NCI-H748 treated with DMSO at 0.1 percent for 48 hours (cell line): ENCODE data around the gene KDM5B.

ENCODE experiments used
- DNase-seq: peaks from one replicate; lab custom pipeline; 2025; lab: John Stamatoyannopoulos, UW

Gene KDM5B

DNA sequence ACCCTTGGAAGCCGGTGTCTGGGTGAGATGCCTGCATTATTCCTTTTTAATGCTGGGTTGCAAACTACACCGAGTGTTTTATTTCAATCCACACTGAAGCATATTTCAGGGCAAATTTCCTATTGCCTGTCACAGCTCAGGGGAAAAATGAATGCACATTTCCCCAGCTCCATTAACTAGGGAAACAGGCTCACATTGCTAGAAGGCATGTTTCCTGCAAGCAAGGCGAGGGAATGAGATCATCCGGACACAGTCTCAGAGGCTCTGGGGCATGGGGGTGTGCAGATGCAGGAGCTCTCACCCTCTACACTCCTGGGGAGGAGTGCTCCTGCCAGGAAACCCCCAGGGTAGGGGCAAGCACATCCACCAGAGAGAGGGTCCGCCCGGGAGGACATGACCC, 122.6 kb downstream of the KDM5B start:
- no peak for DNase-seq

DNA sequence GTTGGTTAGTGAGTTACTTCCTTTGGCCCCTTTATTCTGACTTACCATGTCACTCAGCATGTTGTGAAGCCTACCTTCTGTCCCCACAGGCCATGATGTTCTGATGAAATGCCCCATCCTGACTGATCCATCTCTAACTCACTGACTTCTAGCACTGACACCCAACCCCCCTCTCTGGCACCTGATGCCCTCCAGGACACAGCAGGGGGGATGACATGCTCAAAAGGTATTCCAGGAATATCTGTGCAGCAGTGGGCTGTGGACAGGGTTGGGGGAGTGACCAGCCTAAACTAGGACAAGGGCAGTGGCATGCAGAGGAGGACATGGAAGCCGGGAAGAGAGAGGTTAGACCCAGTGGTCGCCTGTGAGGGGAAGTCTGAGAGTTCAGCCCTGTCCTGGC, 123.5 kb downstream of the KDM5B start:
- DNase-seq = no peak

DNA sequence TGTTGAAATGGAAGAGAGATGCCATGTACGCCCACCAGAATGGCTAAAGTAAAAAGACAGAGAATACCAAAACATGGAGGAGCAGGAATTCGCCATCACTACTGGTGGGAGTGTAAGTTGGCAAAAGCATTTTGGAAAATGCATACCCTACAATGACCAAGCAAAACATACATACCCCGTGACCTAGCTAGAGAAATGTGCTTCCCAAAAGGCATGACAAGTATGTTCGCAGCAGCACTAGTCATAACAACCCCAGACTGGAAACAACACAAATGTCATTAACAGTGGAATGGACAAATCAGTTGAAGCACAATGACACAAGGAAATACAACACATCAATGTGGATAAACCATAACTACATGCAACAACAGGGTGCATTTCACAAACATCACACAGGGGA, 125.2 kb downstream of the KDM5B start:
- DNase-seq = no peak

DNA sequence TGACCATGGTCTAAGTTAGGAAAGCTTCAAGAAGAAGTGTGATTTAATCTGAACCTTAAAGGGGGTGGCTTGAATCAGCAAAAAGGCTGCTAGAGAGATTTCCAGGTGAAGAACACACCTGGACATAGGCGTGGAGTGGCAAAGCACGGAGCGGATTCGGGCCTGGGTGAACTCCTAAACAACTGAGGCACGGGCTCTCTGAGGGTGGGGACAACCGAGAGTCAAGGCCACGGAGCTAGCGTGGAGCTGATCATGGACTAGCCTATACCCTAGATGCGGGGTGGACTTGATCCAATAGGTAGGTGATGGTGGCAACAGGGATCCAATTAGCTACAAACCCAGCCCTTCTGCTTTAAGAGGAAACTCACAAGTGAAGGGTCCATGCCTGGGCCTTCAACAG, 125.7 kb downstream of the KDM5B start:
- no peak for DNase-seq

DNA sequence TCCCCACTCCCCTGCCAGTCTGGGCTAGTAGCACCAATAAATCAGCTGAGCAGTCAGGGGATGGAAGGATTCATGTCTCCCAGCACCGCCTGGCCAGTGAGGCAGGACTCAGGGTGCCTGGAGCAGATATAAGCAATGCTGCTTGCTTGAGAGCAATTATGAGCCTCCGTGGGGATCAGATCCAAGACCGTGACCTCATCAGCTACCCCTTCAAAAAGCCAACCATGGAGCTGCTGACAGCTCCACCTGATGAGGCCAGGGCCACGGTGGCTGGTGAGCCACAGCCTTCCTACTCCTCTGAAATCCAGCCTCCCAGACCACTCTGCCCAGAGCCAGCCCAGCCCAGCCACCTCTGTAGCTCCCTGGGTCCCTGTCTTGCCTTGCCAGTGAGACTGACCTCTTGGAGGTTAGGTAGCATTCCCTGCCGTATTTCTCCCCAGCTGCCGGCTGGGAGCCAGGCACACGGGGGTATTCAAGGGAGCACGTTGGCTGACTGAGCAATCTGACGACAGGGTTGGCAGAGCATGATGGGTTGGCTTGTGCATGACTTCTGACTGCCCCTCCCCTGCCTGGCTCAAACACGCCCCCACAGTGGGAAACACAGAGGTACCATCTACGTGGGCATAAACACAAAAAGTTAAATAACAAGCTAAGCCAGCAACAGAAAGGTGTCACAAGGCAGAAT, 126.3 kb downstream of the KDM5B start:
- DNase-seq = no peak

DNA sequence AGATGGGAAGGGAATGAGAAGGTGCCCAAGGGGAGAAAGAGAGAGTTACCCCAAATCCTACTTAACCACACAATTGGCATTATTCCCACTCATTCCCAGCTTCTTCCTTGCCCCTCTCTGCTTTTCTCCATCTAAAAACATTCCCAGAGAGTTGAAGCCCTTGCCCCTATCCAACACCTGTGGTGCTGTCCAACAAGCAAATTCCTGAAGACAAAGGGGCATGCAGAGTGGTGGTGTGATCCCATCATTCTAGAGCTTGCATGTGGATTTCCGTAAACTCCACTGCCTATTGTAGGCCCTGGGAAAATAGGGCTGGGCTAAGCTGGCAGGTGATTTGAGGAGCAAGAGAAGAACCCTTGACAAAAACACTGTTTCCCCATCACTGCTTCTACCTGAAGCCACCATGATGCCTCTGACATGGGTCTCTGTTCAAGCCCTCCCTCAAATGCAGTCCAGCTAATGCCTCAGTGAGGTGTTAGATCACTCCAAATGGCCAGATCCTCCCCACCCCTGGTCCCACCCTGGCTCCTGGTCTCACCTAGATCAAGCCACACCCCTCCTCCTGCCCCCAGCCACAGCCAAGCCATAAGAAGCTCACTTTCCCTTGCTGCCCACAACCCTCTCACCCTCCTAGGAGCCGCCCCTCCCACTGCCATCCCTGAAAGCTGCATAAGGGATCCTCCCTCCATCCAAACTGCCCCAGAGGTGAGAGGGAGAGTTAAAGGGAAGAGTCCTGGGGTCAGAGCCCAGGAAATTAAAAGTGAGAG, 127.5 kb downstream of the KDM5B start:
- DNase-seq = no peak

DNA sequence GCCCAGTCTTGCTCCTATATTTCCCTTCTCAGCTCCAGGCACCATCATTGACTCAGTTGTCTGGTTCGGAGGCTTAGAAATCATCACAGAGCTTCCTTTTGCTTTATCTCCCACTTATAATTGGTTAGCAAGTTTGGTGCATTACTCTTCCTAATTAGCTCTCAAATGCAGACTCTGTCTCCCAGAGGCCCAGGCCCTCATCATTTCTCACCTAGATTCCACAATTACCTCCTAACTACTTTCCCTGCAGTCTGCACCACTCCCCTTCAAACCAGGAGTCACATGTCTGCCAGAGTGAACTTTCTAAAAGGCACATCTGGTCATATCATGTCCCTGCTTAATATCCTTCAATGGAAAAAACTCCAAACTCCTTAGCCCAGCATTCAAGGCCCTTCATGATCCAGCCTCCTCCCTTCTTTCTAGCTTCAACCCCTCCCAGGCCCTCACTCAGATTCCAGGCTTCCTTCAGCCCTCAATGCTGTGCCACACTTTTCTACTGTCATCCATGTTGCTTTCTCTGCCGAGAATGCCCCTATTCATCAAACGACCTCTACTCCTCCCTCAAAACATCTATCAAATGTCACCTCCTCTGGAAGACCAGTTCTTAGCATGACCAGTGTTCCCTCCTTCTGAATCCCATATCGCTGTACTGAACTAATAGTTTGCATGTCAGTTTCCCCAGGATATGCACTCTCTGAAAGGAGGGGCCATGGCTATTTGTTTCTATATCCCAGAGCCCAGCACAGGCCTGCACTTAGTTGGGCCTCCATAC, 128.6 kb downstream of the KDM5B start:
- no peak for DNase-seq

DNA sequence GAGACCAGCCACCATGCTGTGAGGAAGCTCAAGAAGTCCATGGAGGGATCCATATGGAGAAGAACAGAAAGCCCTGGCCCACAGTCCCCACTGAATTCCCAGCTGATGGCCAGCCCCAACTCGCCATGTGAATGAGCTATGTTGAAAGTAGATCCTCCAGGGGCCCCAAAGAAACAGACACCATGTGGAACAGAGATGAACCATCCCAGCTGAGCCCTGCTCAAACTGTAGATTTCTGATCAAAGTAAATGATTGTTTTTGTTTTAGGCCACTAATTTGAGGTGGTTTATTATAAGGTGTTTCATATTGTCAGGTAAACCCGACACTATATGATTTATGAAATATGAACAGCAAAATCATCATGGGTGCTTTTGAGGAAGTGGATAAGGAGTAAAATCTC, 130.8 kb downstream of the KDM5B start:
- no peak for DNase-seq
